ENCODE data around the gene IFITM1. TPM values are rescaled to one million over a fixed set of nuclear protein-coding genes. Genes with fewer than 3 reads are reported as not detected.
"Not testable (repeated sequence)": the region's sequence is repeated elsewhere in the genome, so short reads cannot be mapped to it uniquely, and the experiment has no call there.

IFITM1 gene
- total RNA-seq, 2 experiments from 2014 or later = 36.4 to 72.4 TPM

DNA sequence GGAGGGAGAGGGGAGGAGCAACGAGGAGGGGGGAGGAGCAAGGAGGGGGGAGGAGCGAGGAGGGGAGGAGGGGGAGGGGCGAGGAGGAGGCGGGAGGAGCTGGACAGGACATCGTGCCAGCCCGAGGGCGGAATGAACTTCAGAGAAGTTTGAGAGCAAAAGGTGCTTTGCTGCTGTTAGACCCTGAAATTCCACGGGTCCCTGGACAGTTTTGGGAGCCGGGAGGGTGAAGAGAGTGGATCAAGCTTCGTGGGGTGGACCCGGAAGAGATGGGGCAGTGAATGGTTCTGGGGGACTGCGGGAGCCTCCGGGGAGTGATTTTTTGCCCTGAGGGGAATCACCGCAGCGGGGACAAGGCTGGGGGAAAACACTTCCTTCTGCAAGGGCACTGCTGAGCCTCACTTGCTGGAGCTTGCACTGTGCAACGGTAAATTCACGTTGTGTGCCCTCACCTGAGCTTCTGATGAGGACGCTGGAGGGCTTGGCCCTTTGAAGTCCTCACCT is 46.3 kb upstream of the IFITM1 start:
- Histone ChIP-seq H3K4me1 (ENCODE audit: insufficient read depth, low read length, poor library complexity, severe bottlenecking) (peaks cover 31% of the 10 kb centered on the region), H3K9me3 (ENCODE audit: low read length) (peaks cover 7% of the 10 kb centered on the region; the same call in 1 of the 2 replicates), H3K4me2 (ENCODE audit: low read length) (peak overlapping the region; percentile 75), H3K79me2 (ENCODE audit: insufficient read depth, low read depth, low read length) (no peaks in the 10 kb centered on the region), H2AFZ (ENCODE audit: low read length) (peak overlapping the region; percentile 17; the same call in 1 of the 2 replicates), H3K27ac (ENCODE audit: low read depth, low read length, poor library complexity, severe bottlenecking) (peak overlapping the region; percentile 92), H4K20me1 (ENCODE audit: insufficient read depth, low read length) (no peaks in the 10 kb centered on the region), H3K36me3 (ENCODE audit: insufficient read depth, low read length) (no peaks in the 10 kb centered on the region), H3K4me3 (ENCODE audit: low read depth, low read length, poor library complexity, severe bottlenecking) (peak overlapping the region; percentile 62), H3K9me2 (ENCODE audit: insufficient read depth, low read length) (no peaks in the 10 kb centered on the region)
- ChIA-PET POLR2A (interaction anchor here (0.7 to 1.9 kb wide), 4 partner anchors 10 to 81 kb away, joined by 3 to 9 read pairs (median 5); no protein-coding TSS in a partner anchor), CTCF (ENCODE audit: unreplicated experiment) (interaction anchor here (0.5 to 1.5 kb wide), 3 partner anchors 17 to 277 kb away, joined by 3 to 6 read pairs (median 4); no protein-coding TSS in a partner anchor)
- no peak for TF ChIP-seq EZH2phosphoT487 (IDR thresholded peaks at IDR 0.05; ENCODE audit: borderline replicate concordance, low read depth, low read length)
- TF ChIP-seq, protein P1, sequence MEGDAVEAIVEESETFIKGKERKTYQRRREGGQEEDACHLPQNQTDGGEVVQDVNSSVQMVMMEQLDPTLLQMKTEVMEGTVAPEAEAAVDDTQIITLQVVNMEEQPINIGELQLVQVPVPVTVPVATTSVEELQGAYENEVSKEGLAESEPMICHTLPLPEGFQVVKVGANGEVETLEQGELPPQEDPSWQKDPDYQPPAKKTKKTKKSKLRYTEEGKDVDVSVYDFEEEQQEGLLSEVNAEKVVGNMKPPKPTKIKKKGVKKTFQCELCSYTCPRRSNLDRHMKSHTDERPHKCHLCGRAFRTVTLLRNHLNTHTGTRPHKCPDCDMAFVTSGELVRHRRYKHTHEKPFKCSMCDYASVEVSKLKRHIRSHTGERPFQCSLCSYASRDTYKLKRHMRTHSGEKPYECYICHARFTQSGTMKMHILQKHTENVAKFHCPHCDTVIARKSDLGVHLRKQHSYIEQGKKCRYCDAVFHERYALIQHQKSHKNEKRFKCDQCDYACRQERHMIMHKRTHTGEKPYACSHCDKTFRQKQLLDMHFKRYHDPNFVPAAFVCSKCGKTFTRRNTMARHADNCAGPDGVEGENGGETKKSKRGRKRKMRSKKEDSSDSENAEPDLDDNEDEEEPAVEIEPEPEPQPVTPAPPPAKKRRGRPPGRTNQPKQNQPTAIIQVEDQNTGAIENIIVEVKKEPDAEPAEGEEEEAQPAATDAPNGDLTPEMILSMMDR (conservative IDR thresholded peaks at IDR 0.05; ENCODE audit: low read length) = no peak
- intact Hi-C loops (cut with micrococcal nuclease; ENCODE audit: unreplicated experiment) = no loop called here
- BruUV-seq (replicated peaks) = TSS peak; percentile 33
- DNase-seq (ENCODE audit: low spot score) = peak; percentile 73

DNA sequence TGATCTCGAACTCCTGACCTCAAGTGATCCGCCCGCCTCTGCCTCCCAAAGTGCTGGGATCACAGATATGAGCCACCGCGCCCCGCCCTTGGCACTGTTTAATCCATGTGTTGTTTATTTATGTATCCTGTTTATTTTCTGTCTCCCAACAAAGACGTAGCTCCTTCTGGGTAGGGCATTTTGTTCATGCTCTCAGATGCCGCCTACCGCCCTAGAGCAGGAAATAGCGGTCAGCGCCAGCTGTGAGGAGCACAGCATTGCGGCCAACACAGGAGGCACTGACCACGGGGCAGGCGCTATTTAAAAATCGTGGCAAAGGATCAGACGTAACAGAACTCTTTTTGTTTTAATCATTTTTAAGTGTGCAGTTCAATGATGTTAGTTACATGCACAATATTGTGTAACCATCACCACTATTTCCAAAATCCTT is 45.1 kb upstream of the IFITM1 start:
- H3K36me3 ChIP-seq (ENCODE audit: insufficient read depth, low read length); H3K79me2 ChIP-seq (ENCODE audit: insufficient read depth, low read depth, low read length); H3K9me3 ChIP-seq (ENCODE audit: low read length); H4K20me1 ChIP-seq (ENCODE audit: insufficient read depth, low read length); H3K9me2 ChIP-seq (ENCODE audit: insufficient read depth, low read length); BruUV-seq (replicated peaks): not testable (repeated sequence)
- TF ChIP-seq, protein P1 (conservative IDR thresholded peaks at IDR 0.05; ENCODE audit: low read length) = 0 out of 2 replicates have a peak, but pooled peaks have one; percentile 16
- peak overlapping the region; percentile 92 for H3K27ac ChIP-seq (ENCODE audit: low read depth, low read length, poor library complexity, severe bottlenecking)
- DNase-seq (ENCODE audit: low spot score) = peak; percentile 86
- H3K4me2 ChIP-seq (ENCODE audit: low read length) = peak overlapping the region; percentile 75
- ChIA-PET POLR2A (interaction anchor here (0.7 to 1.9 kb wide), 4 partner anchors 11 to 80 kb away, joined by 3 to 9 read pairs (median 6); no protein-coding TSS in a partner anchor), CTCF (ENCODE audit: unreplicated experiment) (interaction anchor here (0.6 to 1.5 kb wide), 3 partner anchors 18 to 138 kb away, joined by 3 to 4 read pairs (median 4); no protein-coding TSS in a partner anchor)
- H3K4me1 ChIP-seq (ENCODE audit: insufficient read depth, low read length, poor library complexity, severe bottlenecking) = peaks cover 31% of the 10 kb centered on the region
- intact Hi-C loops (cut with micrococcal nuclease; ENCODE audit: unreplicated experiment) = loop anchor here (1.0 to 2.0 kb wide), 3 partner anchors 44 to 86 kb away; partner anchors contain the start of genes BET1L and RIC8A
- peak overlapping the region; percentile 22; the same call in 1 of the 2 replicates for H2AFZ ChIP-seq (ENCODE audit: low read length)
- peak overlapping the region; percentile 62 for H3K4me3 ChIP-seq (ENCODE audit: low read depth, low read length, poor library complexity, severe bottlenecking)

All from OCI-LY7 (cell line).